Natural killer cell (primary cell): ENCODE data around the gene FBXL17. TPM values are rescaled to one million over a fixed set of nuclear protein-coding genes. Genes with fewer than 3 reads are reported as not detected.

ENCODE experiments used
- ATAC-seq, 3 donors: fragments of 150-1000 bp in 2 of 3; fragments of 200-7000 bp in 1 of 3; cut with Tn5 transposase; 1 replicate in 1 of 3; 2 replicates in 2 of 3; pipeline ENCODE4 v1.10.0; 2021; ENCODE audit warnings: mild to moderate bottlenecking in 2 of 3, moderate library complexity in 2 of 3
- DNase-seq, 2 donors: peaks; one replicate each; pipeline versions ENCODE4 v3.0.0 to v3.0.0-alpha.2; 2013 to 2021; ENCODE audit warnings: mixed read lengths in 1 of 2
- H3K27ac ChIP-seq: one replicate; pipeline ENCODE4 v1.5.1; 2013; ENCODE audit warnings: mild to moderate bottlenecking, low read length
- H3K27me3 ChIP-seq: one replicate; pipeline ENCODE4 v1.6.1; 2013; ENCODE audit warnings: low read length; ENCODE audit not compliant: control insufficient read depth, insufficient read depth
- H3K36me3 ChIP-seq: one replicate; pipeline ENCODE4 v1.6.1; 2013; ENCODE audit warnings: low read length; ENCODE audit not compliant: control insufficient read depth, insufficient read depth
- H3K4me1 ChIP-seq: one replicate; pipeline ENCODE4 v1.6.1; 2013; ENCODE audit warnings: low read length; ENCODE audit not compliant: control insufficient read depth, insufficient read depth
- H3K4me3 ChIP-seq: one replicate; pipeline ENCODE4 v1.5.1; 2013; ENCODE audit warnings: low read length
- H3K9me3 ChIP-seq: one replicate; pipeline ENCODE4 v1.6.1; 2013; ENCODE audit warnings: low read length; ENCODE audit not compliant: control insufficient read depth, insufficient read depth
- H3K27ac Mint-ChIP-seq, 2 donors: one replicate each; pipeline ENCODE4 v1.8.0; 2022; ENCODE audit warnings: mild to moderate bottlenecking in 2 of 2, mixed read lengths in 2 of 2, moderate library complexity in 1 of 2
- H3K27me3 Mint-ChIP-seq, 2 donors: one replicate each; pipeline ENCODE4 v1.8.0; 2022; ENCODE audit warnings: low read depth in 2 of 2, mixed read lengths in 2 of 2
- H3K36me3 Mint-ChIP-seq: one replicate; pipeline ENCODE4 v1.8.0; 2022; ENCODE audit warnings: mixed read lengths
- H3K4me1 Mint-ChIP-seq, 2 donors: one replicate each; pipeline ENCODE4 v1.8.0; 2022; ENCODE audit warnings: mixed read lengths in 2 of 2
- H3K4me3 Mint-ChIP-seq: one replicate; pipeline ENCODE4 v1.8.0; 2022; ENCODE audit warnings: mild to moderate bottlenecking, moderate library complexity, mixed read lengths
- H3K9me3 Mint-ChIP-seq, 2 donors: one replicate each; pipeline ENCODE4 v1.8.0; 2022; ENCODE audit warnings: mixed read lengths in 2 of 2
- CTCF ChIP-seq: fragments of 200-600 bp; IDR thresholded peaks from one replicate; pipeline ENCODE4 v1.8.0; 2022; ENCODE audit warnings: antibody characterized with exemption
- WGBS: methylation state at CpG from one replicate; pipeline ENCODE4 v1.1.7; 2013; ENCODE audit warnings: missing lambda C conversion rate; ENCODE audit not compliant: insufficient coverage; 5-methylcytosine and 5-hydroxymethylcytosine counted together
- intact Hi-C: fragments of 100-400 bp; cut with micrococcal nuclease; formaldehyde crosslinking; loops from one replicate; pipeline ENCODE4 v1.14.2; 2022
- total RNA-seq, 4 donors: library from RNA; stranded (reverse); fragments of 120-200 nt in 1 of 4; gene quantifications; one replicate each; pipeline versions ENCODE4 v1.2.3 to v1.2.4, GENCODE V29; 2013 to 2022

The FBXL17 gene
- total RNA-seq, 3 donors from 2014 or later (not counting 1 experiment from before 2014, with no cell fraction given): 34.2 to 46.8 (median 34.9) TPM

- Mint-ChIP-seq H3K9me3 (no peaks in the 10 kb centered on the region), H3K27ac (no peak overlapping the region), H3K4me3 (no peak overlapping the region), H3K36me3 (no peaks in the 10 kb centered on the region), H3K4me1 (no peaks in the 10 kb centered on the region), H3K27me3 (no peaks in the 10 kb centered on the region)
- DNase-seq (no peak), ATAC-seq (no peak)
- intact Hi-C loops: no loop called here
- H3K27me3 ChIP-seq: no peaks in the 10 kb centered on the region
- H3K4me1 ChIP-seq: no peaks in the 10 kb centered on the region
- no peak overlapping the region for H3K4me3 ChIP-seq
- H3K36me3 ChIP-seq: no peaks in the 10 kb centered on the region
- TF ChIP-seq CTCF: no peak
- no peak overlapping the region for H3K27ac ChIP-seq
- 100% methylated on average over 1 of the region's 3 CpGs for WGBS
- H3K9me3 ChIP-seq: no peaks in the 10 kb centered on the region
These were observed 481.2 kb downstream of the FBXL17 start for GRCh38 chr5:107900721-107901120.

- Mint-ChIP-seq H3K36me3 (no peaks in the 10 kb centered on the region), H3K27ac (no peak overlapping the region), H3K4me3 (no peak overlapping the region), H3K27me3 (no peaks in the 10 kb centered on the region), H3K9me3 (no peaks in the 10 kb centered on the region), H3K4me1 (no peaks in the 10 kb centered on the region)
- H3K36me3 ChIP-seq: no peaks in the 10 kb centered on the region
- TF ChIP-seq CTCF: no peak
- intact Hi-C loops: no loop called here
- no peaks in the 10 kb centered on the region for H3K4me1 ChIP-seq
- H3K4me3 ChIP-seq: no peak overlapping the region
- DNase-seq (no peak), ATAC-seq (no peak)
- WGBS: 90% methylated on average over 1 of the region's 1 CpG
- H3K27ac ChIP-seq: no peak overlapping the region
- no peaks in the 10 kb centered on the region for H3K27me3 ChIP-seq
- H3K9me3 ChIP-seq: no peaks in the 10 kb centered on the region
These were observed 487.5 kb downstream of the FBXL17 start for GRCh38 chr5:107894361-107894760.

GRCh38 chr5:107893642-107894041, 488.3 kb downstream of the FBXL17 start:
- no peak overlapping the region for H3K27ac Mint-ChIP-seq
- H3K27me3 ChIP-seq: no peaks in the 10 kb centered on the region
- no peak for TF ChIP-seq CTCF
- ATAC-seq: no peak
- no peak overlapping the region for H3K4me3 Mint-ChIP-seq
- no peaks in the 10 kb centered on the region for H3K4me1 ChIP-seq
- no peak overlapping the region for H3K4me3 ChIP-seq
- H3K36me3 Mint-ChIP-seq: no peaks in the 10 kb centered on the region
- intact Hi-C loops: no loop called here
- H3K27me3 Mint-ChIP-seq: no peaks in the 10 kb centered on the region
- H3K4me1 Mint-ChIP-seq: no peaks in the 10 kb centered on the region
- H3K9me3 ChIP-seq: no peaks in the 10 kb centered on the region
- DNase-seq: no peak
- H3K9me3 Mint-ChIP-seq: no peaks in the 10 kb centered on the region
- 100% methylated on average over 1 of the region's 4 CpGs for WGBS
- no peak overlapping the region for H3K27ac ChIP-seq
- no peaks in the 10 kb centered on the region for H3K36me3 ChIP-seq

- H3K27ac Mint-ChIP-seq: no peak overlapping the region
- WGBS: 80% methylated on average over 2 of the region's 3 CpGs
- no peak for DNase-seq
- H3K27me3 Mint-ChIP-seq: no peaks in the 10 kb centered on the region
- no peaks in the 10 kb centered on the region for H3K27me3 ChIP-seq
- no peak overlapping the region for H3K27ac ChIP-seq
- intact Hi-C loops: no loop called here
- no peak overlapping the region for H3K4me3 ChIP-seq
- H3K36me3 ChIP-seq: no peaks in the 10 kb centered on the region
- ATAC-seq: no peak
- H3K4me1 ChIP-seq: no peaks in the 10 kb centered on the region
- H3K4me1 Mint-ChIP-seq: peaks cover 9 to 13% of the 10 kb centered on the region in 2 donors
- no peak overlapping the region for H3K4me3 Mint-ChIP-seq
- H3K9me3 ChIP-seq: no peaks in the 10 kb centered on the region
- H3K9me3 Mint-ChIP-seq: no peaks in the 10 kb centered on the region
- no peak for TF ChIP-seq CTCF
- H3K36me3 Mint-ChIP-seq: no peaks in the 10 kb centered on the region
These were observed 492.5 kb downstream of the FBXL17 start for GRCh38 chr5:107889387-107889786.
